Hematopoietic multipotent progenitor cell treated with erythropoietin and hydrocortisone succinate and interleukin-3 and kit ligand, for 8 days (in vitro differentiated cells): ENCODE data around the gene KRTAP26-1.

Source experiments
- DNase-seq: peaks from one replicate; pipeline ENCODE4 v3.0.0-alpha.2; 2015

Gene KRTAP26-1

GRCh38 chr21:30269803-30270530 is 50.1 kb downstream of the KRTAP26-1 start:
- no peak for DNase-seq
